Osteoblast (primary cell): ENCODE results near the gene PALLD. TPM values are rescaled to one million over a fixed set of nuclear protein-coding genes. Genes with fewer than 3 reads are reported as not detected.
A peak's percentile ranks its signal among the peaks of the same experiment; 100 is the strongest.

Experiments
- DNase-seq: peaks from one replicate; pipeline ENCODE4 v3.0.0; 2011; ENCODE audit warnings: low spot score, mixed read lengths; ENCODE audit not compliant: insufficient read length; ENCODE audit errors: missing footprints
- H2AFZ ChIP-seq: 2 replicates; pipeline ENCODE4 v1.6.0; 2011; ENCODE audit warnings: mild to moderate bottlenecking, low read length
- H3K27ac ChIP-seq: 2 replicates; pipeline ENCODE4 v1.5.1; 2011; ENCODE audit warnings: mild to moderate bottlenecking, low read depth, low read length, moderate library complexity
- H3K27me3 ChIP-seq: 2 replicates; pipeline ENCODE4 v1.6.0; 2012; ENCODE audit warnings: mild to moderate bottlenecking, control low read depth, inconsistent platforms, low read length, moderate library complexity; ENCODE audit not compliant: insufficient read depth
- H3K36me3 ChIP-seq: 2 replicates; pipeline ENCODE4 v1.5.1; 2011; ENCODE audit warnings: mild to moderate bottlenecking, low read length, control low read depth, moderate library complexity; ENCODE audit not compliant: insufficient read depth
- H3K4me1 ChIP-seq: 2 replicates; pipeline ENCODE4 v1.5.1; 2011; ENCODE audit warnings: mild to moderate bottlenecking, low read length, control low read depth, moderate library complexity; ENCODE audit not compliant: insufficient read depth
- H3K4me2 ChIP-seq: 2 replicates; pipeline ENCODE4 v1.6.0; 2011; ENCODE audit warnings: mild to moderate bottlenecking, low read length; ENCODE audit not compliant: insufficient read depth
- H3K4me3 ChIP-seq: fragments of 200-600 bp; sonication (generic); 3 replicates; pipeline ENCODE4 v1.5.1; 2012; ENCODE audit warnings: mild to moderate bottlenecking, low read length, inconsistent platforms; ENCODE audit not compliant: insufficient read depth
- H3K79me2 ChIP-seq: 2 replicates; pipeline ENCODE4 v1.6.0; 2012; ENCODE audit warnings: mild to moderate bottlenecking, low read length, control low read depth, inconsistent platforms; ENCODE audit not compliant: insufficient read depth
- H3K9me3 ChIP-seq: 2 replicates; pipeline ENCODE4 v1.5.1; 2011; ENCODE audit warnings: low read depth, low read length, control low read depth
- H4K20me1 ChIP-seq: 2 replicates; pipeline ENCODE4 v1.6.0; 2012; ENCODE audit warnings: mild to moderate bottlenecking, low read length, control low read depth; ENCODE audit not compliant: insufficient read depth
- CTCF ChIP-seq: IDR thresholded peaks from 2 replicates; pipeline ENCODE4 v1.5.1; 2011; ENCODE audit warnings: mild to moderate bottlenecking, low read depth, low read length, moderate library complexity; ENCODE audit errors: extremely low read depth
- total RNA-seq: library from RNA; depleted of rRNA; stranded (reverse); fragments of >200 nt; gene quantifications from 2 replicates; pipeline ENCODE4 v1.2.3, GENCODE V29; 2012

Gene PALLD
- total RNA-seq, 1 donor, result 244 TPM

GRCh38 chr4:168846414-168846813 is 349.6 kb downstream of the PALLD start:
- H3K4me2 ChIP-seq, result no peak overlapping the region
- H3K9me3 ChIP-seq, result no peaks in the 10 kb centered on the region
- no peak for TF ChIP-seq CTCF
- H2AFZ ChIP-seq, result no peak overlapping the region
- no peak for DNase-seq
- H3K4me3 ChIP-seq, result no peak overlapping the region
- H3K36me3 ChIP-seq, result peaks cover 42% of the 10 kb centered on the region
- H3K79me2 ChIP-seq, result peaks cover 93% of the 10 kb centered on the region
- H3K27ac ChIP-seq, result peak overlapping the region; percentile 88
- H3K27me3 ChIP-seq, result no peaks in the 10 kb centered on the region
- peaks cover 42% of the 10 kb centered on the region for H3K4me1 ChIP-seq
- H4K20me1 ChIP-seq, result peaks cover 36% of the 10 kb centered on the region

GRCh38 chr4:168847771-168848502 is 351.1 kb downstream of the PALLD start:
- peak overlapping the region; percentile 85 for H3K4me2 ChIP-seq
- H3K4me1 ChIP-seq, result peaks cover 35% of the 10 kb centered on the region
- peak overlapping the region; percentile 45 for H2AFZ ChIP-seq
- H3K27me3 ChIP-seq, result no peaks in the 10 kb centered on the region
- peak overlapping the region; percentile 38 for H3K4me3 ChIP-seq
- peaks cover 22% of the 10 kb centered on the region for H4K20me1 ChIP-seq
- no peaks in the 10 kb centered on the region for H3K9me3 ChIP-seq
- peaks cover 92% of the 10 kb centered on the region for H3K79me2 ChIP-seq
- DNase-seq, result no peak
- peaks cover 45% of the 10 kb centered on the region for H3K36me3 ChIP-seq
- H3K27ac ChIP-seq, result peak overlapping the region; percentile 88
- TF ChIP-seq CTCF, result no peak

GRCh38 chr4:168849030-168849675 is 352.3 kb downstream of the PALLD start:
- Histone ChIP-seq H4K20me1 (peaks cover 18% of the 10 kb centered on the region), H3K4me3 (peak overlapping the region; percentile 38), H2AFZ (no peak overlapping the region), H3K79me2 (peaks cover 92% of the 10 kb centered on the region), H3K4me2 (peak overlapping the region; percentile 85), H3K4me1 (peaks cover 42% of the 10 kb centered on the region), H3K36me3 (peaks cover 45% of the 10 kb centered on the region), H3K9me3 (no peaks in the 10 kb centered on the region), H3K27ac (peak overlapping the region; percentile 88), H3K27me3 (no peaks in the 10 kb centered on the region)
- DNase-seq, result no peak
- no peak for TF ChIP-seq CTCF

GRCh38 chr4:168849997-168850396 is 353.1 kb downstream of the PALLD start:
- Histone ChIP-seq H3K27ac (peak overlapping the region; percentile 88), H3K79me2 (peaks cover 91% of the 10 kb centered on the region)
- no peak for TF ChIP-seq CTCF

More at GRCh38 chr4:168849997-168850396, 353.1 kb downstream of the PALLD start:
- Histone ChIP-seq H3K27me3 (no peaks in the 10 kb centered on the region), H3K4me2 (peak overlapping the region; percentile 85), H3K36me3 (peaks cover 47% of the 10 kb centered on the region), H3K4me1 (peaks cover 42% of the 10 kb centered on the region), H3K4me3 (no peak overlapping the region), H2AFZ (no peak overlapping the region), H4K20me1 (peaks cover 17% of the 10 kb centered on the region), H3K9me3 (no peaks in the 10 kb centered on the region)
- DNase-seq, result no peak
